Suprapubic skin (tissue), 4 donors: Measurements from ENCODE around the gene CAMK2D. TPM values are rescaled to one million over a fixed set of nuclear protein-coding genes. Genes with fewer than 3 reads are reported as not detected.

Experiments
- DNase-seq, 2 donors: peaks; one replicate each; pipeline ENCODE4 v3.0.0-alpha.2; 2019; ENCODE audit warnings: low spot score in 2 of 2
- H3K27ac ChIP-seq: fragments of 200-600 bp; sonication (generic); one replicate; pipeline ENCODE4 v1.5.1; 2019
- H3K27me3 ChIP-seq: fragments of 200-600 bp; sonication (generic); one replicate; pipeline ENCODE4 v1.5.1; 2019
- H3K36me3 ChIP-seq: fragments of 200-600 bp; sonication (generic); one replicate; pipeline ENCODE4 v1.5.1; 2019
- H3K4me1 ChIP-seq: fragments of 200-600 bp; sonication (generic); one replicate; pipeline ENCODE4 v1.5.1; 2019
- H3K4me3 ChIP-seq: fragments of 200-600 bp; sonication (generic); one replicate; pipeline ENCODE4 v1.5.1; 2019; ENCODE audit warnings: mild to moderate bottlenecking
- H3K9me3 ChIP-seq: fragments of 200-600 bp; sonication (generic); one replicate; pipeline ENCODE4 v1.5.1; 2019
- CTCF ChIP-seq, 2 donors: fragments of 200-600 bp in 1 of 2; fragments of 450-650 bp in 1 of 2; sonication (generic) in 1 of 2; IDR thresholded peaks; one replicate each; pipeline ENCODE4 v1.5.1; 2016 to 2019; ENCODE audit warnings: antibody characterized with exemption in 2 of 2, mild to moderate bottlenecking in 1 of 2, moderate library complexity in 1 of 2
- EP300 ChIP-seq: sonication (generic); formaldehyde crosslinking; IDR thresholded peaks from one replicate; pipeline ENCODE4 v1.6.1; 2017; ENCODE audit warnings: antibody characterized with exemption
- POLR2A ChIP-seq, 2 donors: fragments of 450-650 bp; IDR thresholded peaks; one replicate each; pipeline ENCODE4 v1.6.1; 2017; ENCODE audit warnings: antibody characterized with exemption in 2 of 2, mild to moderate bottlenecking in 2 of 2, moderate library complexity in 2 of 2
- POLR2AphosphoS5 ChIP-seq, 3 donors: sonication (generic); formaldehyde crosslinking; IDR thresholded peaks; one replicate each; pipeline ENCODE4 v1.6.1; 2017; ENCODE audit warnings: antibody characterized with exemption in 3 of 3
- WGBS: methylation state at CpG from one replicate; pipeline ENCODE4 v1.1.5; 2018; 5-methylcytosine and 5-hydroxymethylcytosine counted together
- total RNA-seq, 4 donors: library from RNA; depleted of rRNA; stranded (reverse); fragments of >200 nt; gene quantifications; one replicate each; pipeline ENCODE4 v1.1.0, GENCODE V29; 2016

CAMK2D gene
- total RNA-seq, 4 donors from 2014 or later = 21.5 to 38.2 (median 30.5) TPM

GRCh38 chr4:113534711-113535110, 226.8 kb downstream of the CAMK2D start:
- no peak overlapping the region for H3K27ac ChIP-seq
- H3K36me3 ChIP-seq = peaks cover 6% of the 10 kb centered on the region
- no peak overlapping the region for H3K4me3 ChIP-seq
- TF ChIP-seq POLR2AphosphoS5 (IDR thresholded peaks at IDR 0.05) = no peak
- H3K9me3 ChIP-seq = no peaks in the 10 kb centered on the region
- H3K27me3 ChIP-seq = no peaks in the 10 kb centered on the region
- WGBS = 76% methylated on average over 1 of the region's 1 CpG
- H3K4me1 ChIP-seq = peaks cover 9% of the 10 kb centered on the region
- no peak for DNase-seq

GRCh38 chr4:113531572-113531971, 230.0 kb downstream of the CAMK2D start:
- Histone ChIP-seq H3K9me3 (no peaks in the 10 kb centered on the region), H3K4me1 (peaks cover 3% of the 10 kb centered on the region), H3K36me3 (peaks cover 13% of the 10 kb centered on the region), H3K27ac (no peak overlapping the region), H3K27me3 (no peaks in the 10 kb centered on the region), H3K4me3 (no peak overlapping the region)
- no peak for TF ChIP-seq CTCF (IDR thresholded peaks at IDR 0.05)
- WGBS = 78% methylated on average over 2 of the region's 2 CpGs
- DNase-seq = no peak

GRCh38 chr4:113528395-113528794, 233.1 kb downstream of the CAMK2D start:
- Histone ChIP-seq H3K36me3 (peaks cover 28% of the 10 kb centered on the region), H3K27me3 (no peaks in the 10 kb centered on the region), H3K4me1 (peaks cover 3% of the 10 kb centered on the region), H3K27ac (no peak overlapping the region), H3K4me3 (no peak overlapping the region), H3K9me3 (no peaks in the 10 kb centered on the region)
- TF ChIP-seq POLR2AphosphoS5 (IDR thresholded peaks at IDR 0.05) = no peak
- 74% methylated on average over 1 of the region's 1 CpG for WGBS
- DNase-seq = no peak

GRCh38 chr4:113525521-113525920, 236.0 kb downstream of the CAMK2D start:
- Histone ChIP-seq H3K4me1 (no peaks in the 10 kb centered on the region), H3K4me3 (no peak overlapping the region), H3K27ac (no peak overlapping the region), H3K27me3 (no peaks in the 10 kb centered on the region), H3K9me3 (no peaks in the 10 kb centered on the region), H3K36me3 (peaks cover 25% of the 10 kb centered on the region)
- no peak for DNase-seq
- WGBS = 93% methylated on average over 2 of the region's 2 CpGs
- TF ChIP-seq CTCF (IDR thresholded peaks at IDR 0.05) (no peak), POLR2AphosphoS5 (IDR thresholded peaks at IDR 0.05) (no peak), EP300 (no peak), POLR2A (IDR thresholded peaks at IDR 0.05) (no peak)

GRCh38 chr4:113524505-113525186, 236.9 kb downstream of the CAMK2D start:
- DNase-seq = no peak
- Histone ChIP-seq H3K4me3 (no peak overlapping the region), H3K27ac (no peak overlapping the region), H3K4me1 (no peaks in the 10 kb centered on the region), H3K9me3 (no peaks in the 10 kb centered on the region), H3K36me3 (peaks cover 22% of the 10 kb centered on the region), H3K27me3 (no peaks in the 10 kb centered on the region)
- no peak for TF ChIP-seq CTCF (IDR thresholded peaks at IDR 0.05)
- TF ChIP-seq POLR2AphosphoS5 (IDR thresholded peaks at IDR 0.05) = no peak
- no peak for TF ChIP-seq POLR2A (IDR thresholded peaks at IDR 0.05)
- no peak for TF ChIP-seq EP300
- WGBS = 99% methylated on average over 2 of the region's 2 CpGs

GRCh38 chr4:113524096-113524495, 237.4 kb downstream of the CAMK2D start:
- 97% methylated on average over 1 of the region's 1 CpG for WGBS
- Histone ChIP-seq H3K27me3 (no peaks in the 10 kb centered on the region), H3K4me1 (no peaks in the 10 kb centered on the region), H3K4me3 (no peak overlapping the region), H3K36me3 (peaks cover 19% of the 10 kb centered on the region), H3K27ac (no peak overlapping the region), H3K9me3 (no peaks in the 10 kb centered on the region)
- DNase-seq = no peak
- TF ChIP-seq CTCF (IDR thresholded peaks at IDR 0.05) (no peak), POLR2AphosphoS5 (IDR thresholded peaks at IDR 0.05) (no peak), EP300 (no peak), POLR2A (IDR thresholded peaks at IDR 0.05) (no peak)
